22Rv1 (cell line): Measurements from ENCODE around the gene ELOVL5.

Experiments
- H3K27ac ChIP-seq: fragments of 450-650 bp; 2 replicates; pipeline ENCODE4 v1.5.1; 2017
- CTCF ChIP-seq: fragments of 450-650 bp; IDR thresholded peaks from 2 replicates; pipeline ENCODE4 v1.5.1; 2017; ENCODE audit warnings: mild to moderate bottlenecking
- ZFX ChIP-seq: fragments of 450-650 bp; IDR thresholded peaks from 2 replicates; pipeline ENCODE4 v1.6.1; 2017; ENCODE audit warnings: antibody characterized with exemption, borderline replicate concordance

ELOVL5 gene

DNA sequence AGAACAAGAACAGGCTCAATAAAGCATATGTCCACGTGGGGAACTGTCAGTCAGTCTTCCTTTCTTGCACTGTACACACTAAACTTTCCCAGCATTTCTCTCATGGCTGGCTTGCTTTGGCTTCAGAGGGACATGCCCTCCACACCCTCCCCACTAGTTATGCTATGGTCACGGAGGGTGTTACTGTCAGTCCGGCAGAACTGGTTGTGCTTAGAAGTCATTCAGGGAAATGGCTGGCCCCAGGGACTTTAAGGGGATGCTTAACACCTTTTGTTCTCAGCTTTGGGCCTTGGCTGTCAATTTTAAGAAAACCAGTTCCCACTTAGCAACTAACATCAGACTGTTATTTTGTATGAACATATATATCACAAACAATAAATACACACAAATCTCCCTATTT, 55.1 kb downstream of the ELOVL5 start:
- no peak overlapping the region for H3K27ac ChIP-seq
- TF ChIP-seq CTCF (no peak), ZFX (no peak)

- H3K27ac ChIP-seq: no peak overlapping the region
- no peak for TF ChIP-seq ZFX
- no peak for TF ChIP-seq CTCF
These were observed 57.9 kb downstream of the ELOVL5 start for GRCh38 chr6:53290537-53291510.

DNA sequence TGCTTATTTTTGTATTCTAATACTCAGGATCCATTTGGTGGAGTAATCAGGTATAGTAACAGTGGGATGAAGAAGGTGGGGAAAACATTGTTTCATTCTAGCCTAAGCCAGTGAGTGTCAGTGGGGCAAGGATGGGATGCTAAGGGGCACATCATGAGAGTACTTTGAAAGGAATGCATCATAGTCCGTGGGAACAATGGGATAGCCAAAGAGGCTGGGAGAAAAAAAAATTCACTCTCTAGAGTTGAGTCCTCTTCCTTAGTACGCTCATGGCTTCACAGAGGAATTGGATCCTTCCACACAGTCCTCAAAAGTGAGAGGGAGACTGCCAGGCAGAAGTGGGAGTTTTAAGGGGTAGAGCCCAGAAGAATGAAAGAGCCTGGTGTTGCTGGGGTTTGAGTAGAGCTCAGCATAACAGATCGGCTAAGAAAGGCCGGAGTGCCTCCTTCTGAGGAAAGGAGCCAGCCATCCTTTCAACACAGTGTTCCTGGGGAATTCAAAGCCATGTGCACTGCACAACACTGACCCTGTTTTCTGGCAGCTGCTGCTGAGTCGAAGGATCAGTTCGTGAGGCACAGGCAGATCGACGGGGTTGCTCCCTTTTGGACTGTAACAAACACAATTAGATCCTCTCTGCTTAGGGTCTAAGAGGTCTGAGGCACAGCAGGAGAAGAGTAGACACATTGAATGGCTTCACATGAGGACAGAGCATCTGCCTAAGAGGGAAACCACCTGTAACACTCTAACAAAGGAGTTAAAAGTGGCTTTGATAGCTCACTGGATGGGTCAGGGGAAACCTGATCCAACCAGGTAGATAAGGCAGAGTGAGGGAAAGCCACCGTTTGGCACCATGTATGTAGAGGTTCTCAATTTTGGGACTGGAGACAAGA, 61.2 kb downstream of the ELOVL5 start:
- TF ChIP-seq CTCF (no peak), ZFX (no peak)
- no peak overlapping the region for H3K27ac ChIP-seq

DNA sequence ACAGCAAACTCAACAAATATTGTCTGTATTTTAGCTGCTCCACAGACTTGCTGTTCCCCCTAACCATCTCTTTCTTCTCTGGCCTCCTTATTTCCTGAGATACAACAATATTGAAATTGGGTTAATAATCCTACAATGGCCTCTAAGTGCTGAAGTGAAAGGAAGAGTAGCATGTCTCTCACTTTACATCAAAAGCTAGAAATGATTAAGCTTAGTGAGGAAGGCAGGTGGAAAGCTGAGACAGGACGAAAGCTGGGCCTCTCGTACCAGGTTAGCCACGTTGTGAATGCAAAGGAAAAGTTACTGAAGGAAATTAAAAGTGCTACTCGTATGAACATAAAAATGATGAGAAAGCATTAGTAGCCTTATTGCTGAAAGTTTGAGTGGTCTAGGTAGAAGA, 63.8 kb downstream of the ELOVL5 start:
- TF ChIP-seq CTCF (no peak), ZFX (no peak)
- no peak overlapping the region for H3K27ac ChIP-seq

- no peak overlapping the region for H3K27ac ChIP-seq
- TF ChIP-seq ZFX: no peak
- TF ChIP-seq CTCF: no peak
These were observed 66.0 kb downstream of the ELOVL5 start for GRCh38 chr6:53282741-53283140.

DNA sequence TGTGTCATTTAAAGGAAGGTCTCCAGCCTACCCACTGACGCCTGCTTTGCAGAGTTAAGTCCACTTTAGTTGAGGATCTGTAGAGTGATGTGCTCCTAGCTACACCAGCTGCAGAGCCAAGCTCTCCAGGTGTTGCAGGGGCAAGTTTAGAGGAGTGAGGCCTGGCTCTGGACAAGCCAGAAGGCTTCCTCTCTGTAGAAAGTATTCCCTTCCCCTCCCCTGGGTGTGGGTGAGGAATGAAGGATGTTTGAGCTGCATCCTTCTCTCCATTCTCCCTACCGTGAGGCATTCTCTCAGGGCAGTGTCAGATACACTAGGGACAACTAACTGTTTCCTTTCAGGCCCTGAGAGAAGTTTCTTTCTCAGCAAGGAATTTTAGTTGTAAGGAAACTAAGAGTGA, 66.5 kb downstream of the ELOVL5 start:
- TF ChIP-seq CTCF: no peak
- TF ChIP-seq ZFX: no peak

More for the DNA sequence above, 66.5 kb downstream of the ELOVL5 start:
- no peak overlapping the region for H3K27ac ChIP-seq
